Fibroblast of skin of right biceps (primary cell): ENCODE measurements around the gene MAST4.

Source experiments
- DNase-seq: peaks from one replicate; pipeline ENCODE4 v3.0.0-alpha.2; 2013

The MAST4 gene

DNA sequence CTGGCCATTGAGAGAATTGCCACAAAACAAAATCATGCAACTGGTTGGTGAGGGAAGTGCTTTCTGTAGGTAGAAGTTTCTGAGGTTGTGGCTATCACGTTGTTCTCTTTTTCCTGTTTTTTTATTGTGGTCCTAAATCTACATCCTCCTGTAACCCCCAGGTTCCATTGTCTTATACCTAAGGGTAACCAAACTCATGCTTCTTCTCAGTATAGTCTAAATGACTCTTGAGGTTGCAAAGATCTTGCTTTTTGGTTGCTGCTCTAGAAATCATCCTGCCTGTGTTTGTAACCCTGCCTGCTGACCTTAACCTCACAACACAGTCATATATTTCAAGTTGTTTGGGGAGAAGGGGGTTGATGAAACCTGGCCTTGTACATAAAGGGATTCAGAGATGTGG is 327.3 kb downstream of the MAST4 start:
- no peak for DNase-seq

DNA sequence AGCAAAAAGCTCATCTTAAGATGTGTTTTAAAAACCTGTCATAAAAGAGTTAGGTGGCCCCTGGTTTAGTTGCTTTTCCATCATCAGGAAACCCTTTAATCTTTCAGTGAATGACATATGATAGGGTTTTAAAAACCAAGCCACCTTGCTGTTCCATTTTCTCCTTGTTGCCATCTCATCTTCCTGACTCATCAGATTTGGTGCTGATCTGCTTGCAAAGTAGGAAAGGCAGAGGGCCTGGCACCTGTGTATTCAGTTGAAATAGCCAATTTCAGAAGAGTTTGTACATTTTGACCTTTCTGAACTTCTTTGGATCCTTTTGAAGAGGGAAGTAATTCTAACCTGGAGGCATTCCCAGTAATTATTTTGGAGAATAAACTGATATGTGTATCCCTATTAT is 327.7 kb downstream of the MAST4 start:
- no peak for DNase-seq

DNA sequence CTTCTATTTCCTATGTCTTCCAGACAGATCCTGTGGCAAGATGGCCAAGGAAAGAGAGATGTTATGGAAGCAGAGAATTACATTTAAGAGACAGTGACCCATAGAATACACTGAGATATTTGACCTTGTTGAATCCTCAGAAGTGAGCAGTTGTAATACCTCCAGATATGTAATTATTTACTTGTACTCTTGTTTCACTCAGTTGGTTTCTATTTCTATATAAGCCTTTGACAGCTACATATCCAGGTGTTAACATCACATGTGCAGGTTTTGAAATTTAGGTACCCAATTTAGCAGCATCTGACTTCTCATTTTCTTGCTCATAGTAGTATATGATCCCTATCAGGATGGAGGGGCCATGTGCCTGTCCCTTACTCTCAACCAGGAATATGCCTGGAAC is 330.9 kb downstream of the MAST4 start:
- no peak for DNase-seq

DNA sequence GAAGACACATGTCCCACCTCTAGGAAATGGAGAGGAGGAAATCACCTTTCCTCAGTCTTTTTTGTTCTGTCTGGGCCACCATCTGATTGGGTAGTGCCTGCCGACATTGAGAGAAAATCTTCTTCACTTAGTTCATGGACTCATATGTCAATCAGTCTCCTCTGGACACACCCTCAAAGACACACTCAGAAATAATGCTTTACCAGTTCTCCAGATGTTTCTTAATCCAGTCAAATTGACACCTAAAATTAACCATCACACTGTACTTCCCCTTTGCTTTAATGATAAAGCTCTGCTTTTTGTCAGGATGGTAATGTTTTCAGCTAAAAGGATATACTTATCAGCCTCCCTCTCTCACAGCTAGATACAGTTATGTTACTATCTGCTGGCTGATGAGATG is 333.1 kb downstream of the MAST4 start:
- no peak for DNase-seq

DNA sequence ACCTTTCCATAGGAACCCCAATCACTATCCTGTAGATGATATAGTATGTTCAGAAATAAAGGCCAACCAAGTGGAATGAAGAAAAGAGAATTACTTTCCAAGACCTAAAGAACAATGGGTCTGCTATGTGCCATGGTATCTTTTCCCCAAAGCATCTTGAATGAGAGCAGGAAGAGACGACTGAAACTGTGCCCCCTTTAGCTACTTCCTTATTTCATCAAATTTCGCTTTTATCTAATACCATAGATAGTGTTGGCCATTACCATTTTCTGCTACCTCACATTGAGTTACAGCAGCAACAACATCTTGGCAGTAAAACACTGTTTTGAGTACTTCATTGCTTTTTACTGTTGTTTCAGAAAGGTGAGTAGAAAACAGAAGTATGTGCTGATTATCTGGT is 333.8 kb downstream of the MAST4 start:
- DNase-seq = no peak

DNA sequence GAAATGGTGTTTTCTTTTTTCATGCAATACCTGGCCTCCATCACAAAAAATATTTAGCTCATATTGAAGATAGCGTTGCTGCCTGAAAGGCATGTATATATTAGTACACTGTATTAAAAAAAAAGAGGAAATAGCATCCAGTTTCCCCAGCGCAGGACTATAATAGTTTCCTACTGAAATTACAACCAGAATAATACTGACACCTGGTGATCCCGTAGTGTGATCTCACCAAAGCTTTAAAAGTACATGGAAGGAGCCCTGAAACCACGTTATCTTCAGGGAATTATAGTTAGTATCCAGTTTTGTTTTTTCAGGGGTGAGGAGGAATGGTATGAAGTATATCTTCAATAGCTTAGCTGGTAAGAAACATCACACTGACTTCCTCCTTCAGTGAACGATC is 335.5 kb downstream of the MAST4 start:
- no peak for DNase-seq

DNA sequence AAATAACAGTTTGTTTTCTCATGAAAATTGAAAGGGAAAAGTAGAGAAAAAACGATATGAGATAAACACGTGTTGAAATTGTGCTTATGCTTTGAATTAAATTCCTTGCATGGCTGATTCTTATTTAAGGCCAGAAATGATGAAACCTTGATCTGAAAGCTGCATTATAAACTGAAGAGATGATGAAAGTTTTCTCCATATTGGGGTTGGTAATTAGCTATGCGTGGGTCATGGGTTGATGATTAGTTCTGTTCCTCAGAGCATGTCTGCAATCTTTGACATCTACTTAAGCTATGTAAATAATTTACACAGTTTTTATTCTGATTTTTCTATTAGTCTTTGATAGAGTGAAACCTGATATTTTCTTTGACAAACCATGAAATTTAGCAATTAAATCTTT is 336.3 kb downstream of the MAST4 start:
- peak; percentile 26 for DNase-seq

DNA sequence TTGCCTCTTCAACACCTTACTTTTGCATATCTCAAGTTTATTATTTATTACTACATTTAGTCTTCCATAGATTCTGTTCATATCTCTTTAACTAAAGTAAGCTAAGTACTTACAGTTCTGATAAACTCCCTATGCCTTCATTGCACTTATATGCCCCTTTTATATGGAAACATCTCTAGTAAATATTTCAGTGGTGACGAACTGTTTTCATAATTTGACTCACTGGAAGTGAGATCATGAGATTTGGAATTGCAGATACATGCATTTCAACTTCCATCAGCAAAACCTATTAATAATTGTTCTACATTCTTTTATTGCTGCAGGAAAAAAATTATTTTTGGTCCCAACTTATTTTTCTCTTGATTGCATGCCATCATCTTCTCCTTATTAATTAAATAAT is 336.9 kb downstream of the MAST4 start:
- DNase-seq = peak; percentile 74

DNA sequence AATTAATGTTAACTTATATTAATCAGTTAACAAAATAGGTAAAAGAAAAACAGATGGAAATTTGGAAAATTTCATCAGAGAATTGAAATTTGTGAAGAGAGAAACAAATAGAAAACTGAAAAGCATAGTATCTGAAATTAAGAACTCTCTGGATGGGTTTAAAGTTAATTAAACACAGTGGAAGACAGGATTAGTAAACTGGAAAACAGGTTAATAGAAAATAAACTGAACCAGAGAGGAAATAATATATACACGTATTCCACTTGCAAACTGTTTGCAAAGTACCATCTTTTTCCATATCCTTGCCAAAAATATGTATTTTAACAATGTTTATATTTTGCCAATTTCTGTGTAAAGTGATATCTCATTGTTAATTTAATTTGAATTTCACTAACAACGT is 342.9 kb downstream of the MAST4 start:
- DNase-seq = no peak

DNA sequence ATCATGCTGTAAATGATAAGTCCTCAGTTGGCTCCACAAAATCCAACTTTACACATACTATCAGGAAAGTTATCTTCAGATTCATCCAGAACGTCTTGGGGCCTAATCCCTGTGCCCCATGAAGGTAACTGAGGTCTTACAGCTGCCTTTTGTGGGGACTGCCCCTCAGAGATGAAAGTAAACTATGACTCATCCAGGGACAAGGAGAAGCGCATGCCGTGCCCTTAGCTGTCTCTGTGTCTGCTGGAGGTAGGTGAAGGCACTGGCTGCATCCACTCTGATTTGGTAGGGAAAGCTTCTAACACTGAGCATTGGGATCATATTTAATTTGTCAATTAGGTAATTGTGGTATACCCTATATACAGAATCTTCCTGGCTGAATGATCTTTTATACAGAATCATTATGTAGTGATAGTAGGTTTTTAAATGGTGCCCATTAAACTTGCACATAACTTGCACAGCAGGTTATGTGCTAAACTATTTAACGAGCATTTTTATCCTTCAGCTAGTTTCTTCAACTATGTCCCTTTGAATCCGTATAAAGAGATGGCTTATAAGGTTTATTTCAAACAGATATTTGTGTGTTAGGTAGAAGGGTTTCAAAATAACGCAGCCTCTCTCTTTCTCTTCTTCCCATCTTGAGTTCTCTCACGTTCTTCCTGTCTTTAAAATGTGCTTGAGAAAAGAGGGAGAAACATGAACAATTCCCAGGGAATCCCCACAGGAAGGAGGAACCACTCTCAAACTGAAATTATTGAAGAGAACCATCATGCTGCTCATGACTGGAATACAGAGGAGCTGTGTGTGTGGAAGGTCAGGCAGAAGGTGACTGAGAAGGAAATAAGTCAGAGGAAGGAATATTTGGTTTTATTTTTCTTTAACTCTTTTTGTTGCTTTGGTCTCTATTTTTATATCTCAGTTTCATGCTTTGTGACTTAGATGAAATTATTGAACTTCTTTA is 349.5 kb downstream of the MAST4 start:
- DNase-seq = no peak

DNA sequence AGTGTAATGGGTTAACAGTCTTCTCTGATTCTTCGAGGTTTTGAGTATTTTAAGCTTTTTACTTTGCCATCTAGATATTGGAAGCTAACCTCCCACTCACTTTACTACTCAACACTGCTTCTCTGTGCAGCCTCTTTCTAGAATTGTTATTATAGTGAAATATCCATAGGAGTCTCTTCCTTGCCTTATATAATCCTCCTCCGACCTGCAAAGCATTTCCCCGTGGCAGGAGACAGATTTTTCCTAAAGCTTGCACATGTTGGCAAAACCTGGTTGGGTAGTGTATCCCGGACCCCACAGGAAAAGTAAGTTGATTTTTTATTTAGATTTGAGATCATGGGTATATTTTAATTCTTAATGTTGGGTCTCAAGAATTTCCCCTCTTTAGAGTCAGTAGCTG is 351.3 kb downstream of the MAST4 start:
- DNase-seq = no peak

DNA sequence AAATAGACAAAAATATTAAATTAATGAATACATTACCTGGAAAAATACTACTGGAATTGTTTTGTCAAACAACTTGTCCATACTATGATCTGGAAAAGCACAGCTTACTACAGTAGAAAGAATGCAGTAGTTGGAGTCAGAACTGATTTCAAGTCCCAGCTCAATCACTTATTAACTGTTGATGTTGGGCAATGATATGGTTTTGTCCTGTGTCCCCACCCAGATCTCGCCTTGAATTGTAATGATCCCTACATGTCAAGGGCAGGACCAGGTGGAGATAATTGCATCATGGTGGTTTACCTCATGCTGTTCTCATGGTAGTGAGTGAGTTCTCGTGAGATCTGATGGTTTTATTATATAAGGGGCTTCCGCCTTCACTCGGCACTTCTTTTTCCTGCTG is 352.9 kb downstream of the MAST4 start:
- DNase-seq = no peak

DNA sequence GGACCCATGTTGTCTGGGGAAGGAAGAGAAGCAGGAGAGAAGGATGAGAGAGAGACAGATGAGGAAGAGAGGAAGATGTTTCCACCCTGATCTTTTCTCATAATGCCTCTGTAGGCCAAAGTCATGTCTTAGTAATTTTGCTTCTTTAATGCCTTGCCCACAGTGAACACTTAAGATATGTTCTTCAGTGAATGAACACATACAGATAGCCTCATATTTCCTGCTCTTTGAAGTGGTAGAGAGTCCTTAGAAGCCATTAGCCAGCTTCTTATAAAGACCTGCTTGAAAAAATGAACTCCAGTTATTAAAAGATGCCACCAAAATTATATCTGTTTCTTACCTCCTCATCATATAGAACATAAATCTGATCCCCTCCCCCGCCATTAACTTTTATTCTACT is 356.0 kb downstream of the MAST4 start:
- DNase-seq = no peak

DNA sequence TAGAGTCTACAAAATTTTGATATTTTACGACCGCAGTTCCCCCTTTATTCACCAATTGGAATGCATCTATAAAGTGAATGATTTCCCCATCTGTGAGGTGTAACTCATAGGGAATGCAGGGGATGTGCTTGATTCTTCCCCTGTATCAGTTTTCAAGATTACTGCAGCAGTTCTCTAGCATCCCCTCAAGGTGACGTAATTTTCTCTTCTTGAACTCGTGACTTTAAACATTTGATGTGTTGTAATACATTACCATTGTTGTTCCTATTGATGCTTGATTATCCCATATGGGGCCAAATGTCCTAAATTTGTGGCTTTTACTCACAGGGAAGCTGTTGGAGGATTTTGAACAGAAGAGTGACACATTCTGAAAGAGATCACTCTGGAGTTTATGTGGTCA is 360.2 kb downstream of the MAST4 start:
- DNase-seq = no peak

DNA sequence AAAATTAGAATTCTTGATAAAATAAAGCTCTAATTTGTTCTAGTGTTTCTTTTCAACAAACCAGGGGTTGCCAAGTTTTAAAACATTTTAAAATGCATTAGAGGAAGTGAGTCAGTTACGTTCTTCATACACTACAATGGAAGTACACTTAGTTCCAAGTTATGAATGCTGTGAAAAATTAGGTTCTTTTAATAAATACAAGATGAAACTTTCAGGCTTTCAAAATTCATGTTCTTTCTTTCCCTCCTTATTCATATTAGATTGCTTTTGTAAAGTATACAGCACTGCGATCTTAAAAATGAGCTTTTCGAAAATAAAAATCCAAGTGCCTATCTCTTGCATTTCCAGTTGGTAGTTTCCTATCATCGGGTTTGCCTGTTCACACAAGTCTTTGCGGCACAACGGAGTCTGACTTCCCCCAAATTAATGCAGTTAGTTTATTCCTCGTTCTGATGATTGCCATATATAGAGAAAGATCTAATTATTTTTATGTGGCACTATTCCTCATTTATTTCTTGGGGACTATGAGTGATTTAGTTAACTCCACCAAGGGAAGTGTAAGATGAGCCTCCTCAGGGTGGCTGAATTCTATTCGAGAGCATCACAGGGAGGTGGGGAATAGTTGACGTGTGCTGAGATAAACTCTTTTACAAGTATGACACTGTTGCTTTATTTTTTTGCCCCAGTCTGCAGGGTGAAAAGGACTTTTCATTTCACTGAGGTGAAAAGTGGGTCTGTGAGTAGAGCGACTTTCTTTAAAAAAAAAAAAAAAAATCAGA is 362.2 kb downstream of the MAST4 start:
- DNase-seq = peak; percentile 76

DNA sequence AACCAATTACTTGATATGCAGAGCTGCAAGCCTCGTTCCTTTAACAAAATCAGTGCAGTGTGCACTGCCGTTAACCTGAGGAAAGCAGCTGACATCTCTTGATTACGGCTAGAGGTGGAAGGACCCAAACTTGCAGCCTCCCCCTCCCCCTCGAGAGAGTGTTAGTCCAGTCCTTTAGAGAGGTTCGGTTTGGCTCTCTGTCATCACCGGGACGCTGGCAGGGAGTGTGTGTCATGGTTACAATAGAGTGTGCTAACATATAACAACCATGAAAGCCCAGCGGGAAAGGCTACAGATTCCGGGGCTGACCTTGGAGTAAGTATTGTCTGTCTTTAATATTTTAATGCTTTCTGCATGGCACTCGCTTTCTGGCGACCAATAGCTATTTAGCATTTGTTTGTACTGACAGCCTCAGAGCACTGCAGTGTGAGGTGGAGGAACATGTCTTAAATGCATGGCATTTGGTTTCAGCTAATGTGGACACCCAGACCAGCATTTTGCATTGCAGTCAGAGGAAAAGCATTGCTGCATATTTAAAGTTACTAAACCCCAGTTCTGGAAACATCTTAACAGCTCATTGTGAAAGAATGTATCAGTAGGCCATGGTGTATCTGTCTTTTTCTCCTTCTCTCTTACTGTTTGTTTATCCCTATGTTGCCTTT is 362.9 kb downstream of the MAST4 start:
- peak; percentile 86 for DNase-seq

DNA sequence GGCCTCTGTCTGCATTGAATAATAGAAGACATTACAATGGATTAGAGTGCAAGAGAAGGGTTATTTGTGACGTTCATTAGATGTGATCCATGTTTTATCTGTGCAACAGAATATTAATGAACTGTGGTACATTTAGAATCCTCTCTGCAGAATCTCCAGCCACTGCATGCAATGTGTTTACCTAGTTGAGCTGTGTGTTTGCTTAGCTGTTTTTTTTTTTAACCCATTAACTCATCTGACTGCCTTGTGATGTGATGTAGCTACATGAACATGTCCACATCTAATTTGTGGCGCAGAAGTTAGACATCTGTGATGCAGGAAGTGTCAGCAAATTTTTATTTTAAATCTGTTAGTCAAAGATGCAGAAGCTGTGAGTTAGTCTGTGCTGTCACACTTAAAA is 363.5 kb downstream of the MAST4 start:
- DNase-seq = peak; percentile 44

DNA sequence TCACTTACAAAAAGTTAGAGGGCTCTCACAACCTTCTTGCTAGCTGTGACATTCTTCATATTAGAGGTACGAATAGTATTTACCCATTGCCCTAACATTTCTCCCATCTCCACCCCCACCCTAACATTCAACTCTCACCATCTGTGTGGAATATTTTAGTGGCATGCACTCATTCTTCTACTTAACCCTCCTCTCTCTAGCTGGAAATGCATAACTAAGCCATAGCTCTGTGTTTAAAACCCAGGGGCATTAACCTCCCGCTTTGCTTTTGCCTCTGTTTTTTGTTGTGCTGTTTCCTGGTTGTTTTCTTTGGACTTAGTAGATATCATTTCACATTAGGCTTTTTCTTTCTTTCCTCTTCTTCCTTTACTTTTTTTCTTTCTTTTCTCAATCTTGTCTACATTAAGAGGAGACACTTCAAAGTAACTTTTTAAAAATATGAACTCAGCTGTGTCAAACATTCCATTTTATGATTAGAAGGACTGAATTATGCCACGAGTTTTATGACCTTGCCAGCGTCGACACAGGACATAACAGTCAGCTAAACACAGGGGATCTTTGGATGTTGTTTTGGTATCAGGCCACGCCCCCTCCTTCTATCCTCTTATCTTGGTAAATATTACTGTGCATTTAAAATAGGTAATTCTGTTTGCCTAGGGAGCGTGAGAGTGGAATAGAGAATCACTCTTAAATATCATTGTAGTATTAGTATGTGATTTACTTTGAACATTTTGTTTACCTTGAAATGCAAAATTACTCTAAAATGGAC is 364.4 kb downstream of the MAST4 start:
- DNase-seq = peak; percentile 65

DNA sequence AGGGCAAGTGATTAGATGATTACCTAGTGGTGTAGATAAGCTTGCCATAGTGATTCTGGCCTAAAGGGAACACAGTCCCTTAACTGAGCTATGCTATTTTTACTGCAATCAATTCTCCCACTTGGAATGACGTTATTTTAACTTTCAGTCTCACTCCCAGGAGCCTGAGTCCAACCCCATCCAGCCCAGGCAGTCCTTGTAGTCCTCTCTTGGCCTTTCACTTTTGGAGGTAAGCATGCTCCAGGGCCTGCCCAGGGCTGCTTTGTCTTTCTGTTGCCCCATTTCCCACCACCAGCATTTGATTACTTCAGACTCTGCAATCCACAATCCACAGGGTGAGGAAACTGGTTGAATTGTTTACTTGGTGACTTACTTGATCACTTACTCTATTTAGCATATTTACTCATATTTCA is 367.4 kb downstream of the MAST4 start:
- peak; percentile 6 for DNase-seq

DNA sequence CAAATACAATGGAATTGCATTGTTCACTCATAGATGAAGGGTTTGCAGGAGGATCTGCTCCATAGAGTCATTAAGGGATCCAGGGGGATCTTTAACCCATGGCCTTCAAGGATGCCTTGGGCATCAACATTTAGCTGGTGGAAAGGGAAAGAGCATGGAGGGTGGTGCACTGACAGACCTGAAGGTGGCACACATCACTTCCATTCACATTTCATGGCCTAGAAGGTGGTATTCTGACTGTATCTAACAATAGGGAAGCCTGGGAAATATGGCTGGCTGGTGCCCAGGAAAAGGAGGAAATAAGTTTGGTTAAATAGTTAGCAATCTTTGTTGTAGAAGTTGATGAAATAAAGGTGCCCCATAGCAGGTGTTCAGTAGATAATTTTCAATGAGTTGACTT is 370.2 kb downstream of the MAST4 start:
- no peak for DNase-seq

DNA sequence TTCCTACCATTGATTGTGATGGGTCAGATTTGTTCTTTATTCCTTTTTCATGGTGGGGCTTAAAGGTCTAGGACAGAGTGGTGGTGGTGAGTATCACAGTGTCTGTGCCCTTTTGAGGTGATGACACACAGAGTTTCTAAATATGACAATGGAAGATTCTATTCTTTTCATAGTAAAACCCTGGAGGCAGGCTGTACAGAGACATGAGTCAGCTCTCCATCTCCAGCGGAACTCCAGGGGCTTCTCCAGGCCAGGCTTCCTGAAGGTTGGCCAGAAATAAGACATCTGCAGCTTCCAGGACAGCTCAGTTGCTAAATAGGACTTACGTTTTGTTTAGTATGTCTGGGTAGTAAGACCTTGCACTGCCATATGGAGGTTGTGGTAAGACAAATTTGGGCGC is 370.9 kb downstream of the MAST4 start:
- DNase-seq = peak; percentile 76

DNA sequence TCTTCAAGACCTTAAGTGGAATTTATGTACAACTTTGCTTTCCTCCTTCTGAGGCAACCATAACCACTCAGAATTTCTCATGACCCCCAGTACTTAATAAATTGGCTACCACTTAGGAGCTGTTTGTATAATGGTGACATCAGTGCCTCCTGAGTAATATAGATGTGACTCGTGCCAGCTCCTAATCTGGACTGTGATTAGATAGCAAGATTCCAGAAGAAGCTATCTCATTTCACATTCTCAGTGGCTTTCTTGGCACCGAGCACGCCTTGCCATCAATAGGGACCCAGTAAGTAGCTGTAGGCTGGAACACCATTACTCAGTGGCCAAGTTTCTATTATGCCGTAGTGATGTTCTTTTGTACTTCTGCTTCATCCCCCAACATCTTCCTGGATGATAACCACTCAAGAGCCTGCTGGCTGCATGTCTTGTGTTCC is 371.7 kb downstream of the MAST4 start:
- peak; percentile 63 for DNase-seq

DNA sequence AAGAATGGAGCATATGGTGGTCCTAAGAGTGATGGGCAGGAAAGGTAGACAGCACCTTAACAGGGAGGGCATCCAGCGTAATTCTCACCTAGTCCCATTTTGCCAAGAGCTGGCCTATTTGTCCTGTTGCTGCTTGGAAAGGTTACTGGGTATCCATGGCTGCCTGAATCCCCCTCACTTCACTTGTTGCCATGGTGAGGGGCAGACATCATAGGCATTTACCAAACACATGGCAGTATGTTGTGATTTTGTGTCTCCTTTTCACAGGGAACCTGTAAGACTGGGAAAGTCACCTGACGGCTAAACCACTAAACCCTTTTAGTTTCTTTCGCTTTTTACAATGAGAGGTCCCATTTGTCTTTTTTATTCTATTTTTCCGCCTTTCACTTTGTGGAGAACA is 373.3 kb downstream of the MAST4 start:
- no peak for DNase-seq
